Neural cell (in vitro differentiated cells): ENCODE data around the gene CACNA1H. TPM values are rescaled to one million over a fixed set of nuclear protein-coding genes. Genes with fewer than 3 reads are reported as not detected.

ENCODE experiments used
- H2AFZ ChIP-seq: fragments of 200-600, 300-800 bp; sonication (generic), shearing (Covaris generic); 2 replicates; pipeline ENCODE4 v1.6.0; 2014; ENCODE audit warnings: low read depth, mild to moderate bottlenecking, antibody characterized with exemption, low read length, moderate library complexity
- H3F3A ChIP-seq: fragments of 200-600 bp; shearing (Covaris generic); 2 replicates; pipeline ENCODE4 v1.6.1; 2016; ENCODE audit warnings: mild to moderate bottlenecking, moderate library complexity, mixed read lengths, antibody characterized with exemption, low read length; ENCODE audit not compliant: insufficient read depth, poor library complexity, severe bottlenecking
- H3K27ac ChIP-seq: fragments of 200-600, 300-800 bp; sonication (generic), shearing (Covaris generic); 2 replicates; pipeline ENCODE4 v1.5.1; 2014; ENCODE audit warnings: mild to moderate bottlenecking, low read length, moderate library complexity
- H3K27me3 ChIP-seq: fragments of 300-800, 200-600 bp; sonication (generic), shearing (Covaris generic); 2 replicates; pipeline ENCODE4 v1.6.0; 2014; ENCODE audit warnings: mild to moderate bottlenecking, low read depth, low read length, moderate library complexity; ENCODE audit not compliant: insufficient read depth
- H3K36me3 ChIP-seq: fragments of 300-800, 200-600 bp; sonication (generic), shearing (Covaris generic); 2 replicates; pipeline ENCODE4 v1.5.1; 2014; ENCODE audit warnings: mild to moderate bottlenecking, antibody characterized with exemption, low read length, moderate library complexity; ENCODE audit not compliant: insufficient read depth
- H3K4me2 ChIP-seq: fragments of 300-800, 200-600 bp; sonication (generic), shearing (Covaris generic); 2 replicates; pipeline ENCODE4 v1.6.0; 2014; ENCODE audit warnings: mild to moderate bottlenecking, low read length
- H3K4me3 ChIP-seq: fragments of 300-800, 200-600 bp; sonication (generic), shearing (Covaris generic); 2 replicates; pipeline ENCODE4 v1.5.1; 2014; ENCODE audit warnings: mild to moderate bottlenecking, low read length, moderate library complexity
- H3K79me2 ChIP-seq: fragments of 200-600 bp; shearing (Covaris generic); replicated peaks from 2 replicates; pipeline ENCODE4 v1.6.0; 2014; ENCODE audit warnings: mild to moderate bottlenecking, low read length, moderate library complexity; ENCODE audit not compliant: insufficient read depth
- H3K9ac ChIP-seq: fragments of 300-800, 200-600 bp; sonication (generic), shearing (Covaris generic); 2 replicates; pipeline ENCODE4 v1.6.1; 2016; ENCODE audit warnings: mild to moderate bottlenecking, low read length, mixed read lengths
- H3K9me2 ChIP-seq: fragments of 200-600 bp; shearing (Covaris generic); 2 replicates; pipeline ENCODE4 v1.6.1; 2016; ENCODE audit warnings: mild to moderate bottlenecking, low read length, mixed read lengths; ENCODE audit not compliant: insufficient read depth
- H3K9me3 ChIP-seq: fragments of 200-600, 300-800 bp; sonication (generic), shearing (Covaris generic); 2 replicates; pipeline ENCODE4 v1.6.1; 2016; ENCODE audit warnings: mild to moderate bottlenecking, mixed run types, low read length, moderate library complexity, mixed read lengths
- H4K20me1 ChIP-seq: fragments of 200-600 bp; shearing (Covaris generic); 2 replicates; pipeline ENCODE4 v1.6.1; 2016; ENCODE audit warnings: mild to moderate bottlenecking, mixed run types; ENCODE audit not compliant: insufficient read depth
- CTCF ChIP-seq: fragments of 450-650 bp; IDR thresholded peaks from 2 replicates; pipeline ENCODE4 v1.5.1; 2014; ENCODE audit warnings: antibody characterized with exemption, mild to moderate bottlenecking, moderate library complexity; ENCODE audit not compliant: poor library complexity, severe bottlenecking
- EP300 ChIP-seq: fragments of 450-650 bp; conservative IDR thresholded peaks from 2 replicates; pipeline ENCODE4 v1.6.1; 2014; ENCODE audit warnings: antibody characterized with exemption, mild to moderate bottlenecking, moderate library complexity; ENCODE audit not compliant: poor library complexity, severe bottlenecking
- EZH2 ChIP-seq: fragments of 200-600, 300-800 bp; shearing (Covaris generic), sonication (generic); IDR thresholded peaks from 2 replicates; pipeline ENCODE4 v1.6.1; 2014; ENCODE audit warnings: antibody characterized with exemption, low read length, borderline replicate concordance, mild to moderate bottlenecking; ENCODE audit not compliant: insufficient read depth, poor library complexity, severe bottlenecking
- MXI1 ChIP-seq: fragments of 450-650 bp; conservative IDR thresholded peaks from 2 replicates; pipeline ENCODE4 v1.6.1; 2014; ENCODE audit warnings: antibody characterized with exemption, mild to moderate bottlenecking; ENCODE audit not compliant: poor library complexity, severe bottlenecking
- POLR2AphosphoS5 ChIP-seq: IDR thresholded peaks from 2 replicates; pipeline ENCODE4 v1.6.1; 2012
- RAD21 ChIP-seq: fragments of 450-650 bp; conservative IDR thresholded peaks from 2 replicates; pipeline ENCODE4 v1.6.1; 2014; ENCODE audit warnings: antibody characterized with exemption, mild to moderate bottlenecking, moderate library complexity
- REST ChIP-seq: IDR thresholded peaks from 2 replicates; pipeline ENCODE4 v1.6.1; 2012; ENCODE audit warnings: borderline replicate concordance
- SMC3 ChIP-seq: fragments of 450-650 bp; conservative IDR thresholded peaks from 2 replicates; pipeline ENCODE4 v1.6.1; 2014; ENCODE audit warnings: antibody characterized with exemption, mild to moderate bottlenecking, moderate library complexity; ENCODE audit not compliant: poor library complexity
- TAF1 ChIP-seq: IDR thresholded peaks from 2 replicates; pipeline ENCODE4 v1.6.1; 2012; ENCODE audit warnings: low read depth
- polyA plus RNA-seq: library from polyadenylated mRNA; depleted of rRNA; stranded (reverse); fragments of >200 nt; gene quantifications from 2 replicates; pipeline ENCODE4 v1.2.3, GENCODE V29; 2014

Gene CACNA1H
- polyA plus RNA-seq, 1 donor from 2014 or later, result 27.7 TPM

GRCh38 chr16:1113889-1114526 lies 38.9 kb upstream of the CACNA1H start:
- Histone ChIP-seq H3K36me3 (no peaks in the 10 kb centered on the region), H3K27ac (no peak overlapping the region), H3K9me2 (no peaks in the 10 kb centered on the region), H3K27me3 (no peaks in the 10 kb centered on the region), H3K79me2 (no peaks in the 10 kb centered on the region), H3K4me3 (no peak overlapping the region), H3K9ac (no peak overlapping the region), H2AFZ (no peak overlapping the region), H3K4me2 (no peak overlapping the region), H4K20me1 (no peaks in the 10 kb centered on the region), H3K9me3 (no peaks in the 10 kb centered on the region), H3F3A (no peaks in the 10 kb centered on the region)
- TF ChIP-seq POLR2AphosphoS5 (no peak), TAF1 (no peak), REST (no peak), CTCF (no peak), EZH2 (no peak), SMC3 (no peak), EP300 (no peak), RAD21 (no peak), MXI1 (no peak)

GRCh38 chr16:1116693-1117077 lies 36.2 kb upstream of the CACNA1H start:
- H3K9me2 ChIP-seq, result no peaks in the 10 kb centered on the region
- TF ChIP-seq EZH2 (no peak), REST (no peak), CTCF (no peak), SMC3 (no peak), EP300 (no peak), RAD21 (no peak), MXI1 (no peak)
- H3K9me3 ChIP-seq, result no peaks in the 10 kb centered on the region
- no peaks in the 10 kb centered on the region for H3K36me3 ChIP-seq
- H2AFZ ChIP-seq, result no peak overlapping the region
- H3K9ac ChIP-seq, result no peak overlapping the region
- no peak overlapping the region for H3K4me2 ChIP-seq
- no peaks in the 10 kb centered on the region for H4K20me1 ChIP-seq
- no peaks in the 10 kb centered on the region for H3K79me2 ChIP-seq
- no peak overlapping the region for H3K27ac ChIP-seq
- no peaks in the 10 kb centered on the region for H3K27me3 ChIP-seq
- no peaks in the 10 kb centered on the region for H3F3A ChIP-seq
- no peak overlapping the region for H3K4me3 ChIP-seq
